A673 (cell line): ENCODE measurements around the gene ERMAP.

Experiments used
- CTCF ChIP-seq: fragments of 300-800, 200-600 bp; sonication (generic); conservative IDR thresholded peaks from 2 replicates; pipeline ENCODE4 v1.5.1; 2017; ENCODE audit warnings: low read depth, mild to moderate bottlenecking, antibody characterized with exemption, low read length, moderate library complexity, mixed read lengths
- EZH2 ChIP-seq: fragments of 200-600 bp; sonication (generic); IDR thresholded peaks from 2 replicates; pipeline ENCODE4 v1.6.1; 2017; ENCODE audit warnings: borderline replicate concordance, low read depth, mild to moderate bottlenecking, mixed read lengths, antibody characterized with exemption, low read length; ENCODE audit not compliant: poor library complexity, severe bottlenecking

GRCh38 chr1:42774928-42775526, 41.9 kb upstream of the ERMAP start:
- TF ChIP-seq CTCF: no peak
- TF ChIP-seq EZH2: no peak
